ENCODE measurements around the gene SMURF2. TPM values are rescaled to one million over a fixed set of nuclear protein-coding genes. Genes with fewer than 3 reads are reported as not detected.

SMURF2 gene
- total and polyA plus RNA-seq, 4 donors = 9.9 to 85.6 (median 22.5) TPM

DNA sequence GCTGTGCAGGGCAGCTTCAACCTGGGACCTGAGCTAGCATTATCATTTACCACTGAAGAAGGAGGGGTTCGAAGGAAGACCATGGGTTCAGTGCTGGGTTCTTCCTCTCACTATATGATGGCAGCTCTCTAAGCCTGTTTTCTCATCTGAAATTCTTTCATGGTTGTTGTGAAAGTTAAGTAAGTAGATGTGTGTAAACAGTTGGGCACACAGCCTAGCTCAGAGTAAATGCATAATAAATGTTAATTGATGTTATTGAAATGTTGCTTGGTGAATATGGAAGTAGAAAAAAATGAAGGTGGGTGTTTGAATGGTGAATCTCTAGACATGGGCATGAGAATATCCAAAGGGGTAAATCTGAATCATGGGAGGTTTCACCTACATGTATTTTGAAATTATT, 146.3 kb downstream of the SMURF2 start:
- no peak overlapping the region for H3K9ac ChIP-seq (ENCODE audit: insufficient read depth in 1 of 2, low read length in 2 of 2)
- DNase-seq (no peak), ATAC-seq (ENCODE audit: insufficient read depth, low FRiP score) (no peak)
- H3K27me3 ChIP-seq (ENCODE audit: control insufficient read depth in 3 of 3, insufficient read depth in 3 of 3, low read length in 2 of 3) = no peaks in the 10 kb centered on the region
- TF ChIP-seq, protein P1, sequence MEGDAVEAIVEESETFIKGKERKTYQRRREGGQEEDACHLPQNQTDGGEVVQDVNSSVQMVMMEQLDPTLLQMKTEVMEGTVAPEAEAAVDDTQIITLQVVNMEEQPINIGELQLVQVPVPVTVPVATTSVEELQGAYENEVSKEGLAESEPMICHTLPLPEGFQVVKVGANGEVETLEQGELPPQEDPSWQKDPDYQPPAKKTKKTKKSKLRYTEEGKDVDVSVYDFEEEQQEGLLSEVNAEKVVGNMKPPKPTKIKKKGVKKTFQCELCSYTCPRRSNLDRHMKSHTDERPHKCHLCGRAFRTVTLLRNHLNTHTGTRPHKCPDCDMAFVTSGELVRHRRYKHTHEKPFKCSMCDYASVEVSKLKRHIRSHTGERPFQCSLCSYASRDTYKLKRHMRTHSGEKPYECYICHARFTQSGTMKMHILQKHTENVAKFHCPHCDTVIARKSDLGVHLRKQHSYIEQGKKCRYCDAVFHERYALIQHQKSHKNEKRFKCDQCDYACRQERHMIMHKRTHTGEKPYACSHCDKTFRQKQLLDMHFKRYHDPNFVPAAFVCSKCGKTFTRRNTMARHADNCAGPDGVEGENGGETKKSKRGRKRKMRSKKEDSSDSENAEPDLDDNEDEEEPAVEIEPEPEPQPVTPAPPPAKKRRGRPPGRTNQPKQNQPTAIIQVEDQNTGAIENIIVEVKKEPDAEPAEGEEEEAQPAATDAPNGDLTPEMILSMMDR (IDR thresholded peaks at IDR 0.05; ENCODE audit: control extremely low read depth, extremely low read depth) = no peak
- no peak overlapping the region for H3K4me3 ChIP-seq
- 89 to 97% methylated on average over 1 of the region's 1 CpG for WGBS, 2 donors
- no peaks in the 10 kb centered on the region for H3K9me3 ChIP-seq (ENCODE audit: control insufficient read depth in 4 of 4, insufficient read depth in 3 of 4, low read length in 3 of 4)
- H3K36me3 ChIP-seq (ENCODE audit: control insufficient read depth in 4 of 4, insufficient read depth in 4 of 4, low read length in 4 of 4) = peaks cover 12 to 72% (median 37%) of the 10 kb centered on the region in 4 donors
- no peaks in the 10 kb centered on the region for H3K4me1 ChIP-seq (ENCODE audit: control insufficient read depth in 5 of 5, insufficient read depth in 5 of 5, low read length in 5 of 5)
- no peak overlapping the region for H3K27ac ChIP-seq (ENCODE audit: low read depth in 1 of 2, low read length in 1 of 2)

GRCh38 chr17:64515419-64515818, 146.7 kb downstream of the SMURF2 start:
- Histone ChIP-seq H3K4me3 (no peak overlapping the region), H3K4me1 (ENCODE audit: control insufficient read depth in 5 of 5, insufficient read depth in 5 of 5, low read length in 5 of 5) (no peaks in the 10 kb centered on the region), H3K27ac (ENCODE audit: low read depth in 1 of 2, low read length in 1 of 2) (no peak overlapping the region), H3K36me3 (ENCODE audit: control insufficient read depth in 4 of 4, insufficient read depth in 4 of 4, low read length in 4 of 4) (peaks cover 15 to 75% (median 36%) of the 10 kb centered on the region in 4 donors), H3K9ac (ENCODE audit: insufficient read depth in 1 of 2, low read length in 2 of 2) (no peak overlapping the region), H3K27me3 (ENCODE audit: control insufficient read depth in 3 of 3, insufficient read depth in 3 of 3, low read length in 2 of 3) (no peaks in the 10 kb centered on the region), H3K9me3 (ENCODE audit: control insufficient read depth in 4 of 4, insufficient read depth in 3 of 4, low read length in 3 of 4) (no peaks in the 10 kb centered on the region)
- no peak for ATAC-seq (ENCODE audit: insufficient read depth, low FRiP score)
- TF ChIP-seq, protein P1 (IDR thresholded peaks at IDR 0.05; ENCODE audit: control extremely low read depth, extremely low read depth) = no peak
- no peak for DNase-seq
- WGBS, 2 donors = 80 to 85% methylated on average over 2 of the region's 2 CpGs

- ATAC-seq (ENCODE audit: insufficient read depth, low FRiP score) = no peak
- WGBS, 2 donors = 94% methylated on average over 6 of the region's 6 CpGs
- TF ChIP-seq, protein P1 (IDR thresholded peaks at IDR 0.05; ENCODE audit: control extremely low read depth, extremely low read depth) = no peak
- Histone ChIP-seq H3K9ac (ENCODE audit: insufficient read depth in 1 of 2, low read length in 2 of 2) (no peak overlapping the region), H3K27ac (ENCODE audit: low read depth in 1 of 2, low read length in 1 of 2) (no peak overlapping the region), H3K27me3 (ENCODE audit: control insufficient read depth in 3 of 3, insufficient read depth in 3 of 3, low read length in 2 of 3) (no peaks in the 10 kb centered on the region), H3K9me3 (ENCODE audit: control insufficient read depth in 4 of 4, insufficient read depth in 3 of 4, low read length in 3 of 4) (no peaks in the 10 kb centered on the region), H3K4me3 (no peak overlapping the region), H3K36me3 (ENCODE audit: control insufficient read depth in 4 of 4, insufficient read depth in 4 of 4, low read length in 4 of 4) (peaks cover 8 to 46% (median 26%) of the 10 kb centered on the region in 4 donors), H3K4me1 (ENCODE audit: control insufficient read depth in 5 of 5, insufficient read depth in 5 of 5, low read length in 5 of 5) (peaks cover 0 to 14% (median 9%) of the 10 kb centered on the region in 5 donors)
- DNase-seq = no peak
These were observed 152.9 kb downstream of the SMURF2 start for GRCh38 chr17:64509179-64509578.

GRCh38 chr17:64508683-64509082, 153.4 kb downstream of the SMURF2 start:
- no peak overlapping the region for H3K27ac ChIP-seq (ENCODE audit: low read depth in 1 of 2, low read length in 1 of 2)
- H3K36me3 ChIP-seq (ENCODE audit: control insufficient read depth in 4 of 4, insufficient read depth in 4 of 4, low read length in 4 of 4) = peaks cover 11 to 48% (median 31%) of the 10 kb centered on the region in 4 donors
- no peaks in the 10 kb centered on the region for H3K9me3 ChIP-seq (ENCODE audit: control insufficient read depth in 4 of 4, insufficient read depth in 3 of 4, low read length in 3 of 4)
- DNase-seq (no peak), ATAC-seq (ENCODE audit: insufficient read depth, low FRiP score) (no peak)
- WGBS, 2 donors = 90% methylated on average over 2 of the region's 2 CpGs
- peak overlapping the region; percentile 93 to 100 for H3K9ac ChIP-seq (ENCODE audit: insufficient read depth in 1 of 2, low read length in 2 of 2)
- TF ChIP-seq, protein P1 (IDR thresholded peaks at IDR 0.05; ENCODE audit: control extremely low read depth, extremely low read depth) = no peak
- H3K27me3 ChIP-seq (ENCODE audit: control insufficient read depth in 3 of 3, insufficient read depth in 3 of 3, low read length in 2 of 3) = no peaks in the 10 kb centered on the region
- H3K4me3 ChIP-seq = no peak overlapping the region
- peaks cover 0 to 19% (median 14%) of the 10 kb centered on the region in 5 donors for H3K4me1 ChIP-seq (ENCODE audit: control insufficient read depth in 5 of 5, insufficient read depth in 5 of 5, low read length in 5 of 5)

Measured in lung (tissue), 12 donors.